HepG2 (cell line): ENCODE measurements around the gene ARHGAP5. TPM values are rescaled to one million over a fixed set of nuclear protein-coding genes. Genes with fewer than 3 reads are reported as not detected.

Experiments used
- CCAR2 ChIP-seq: fragments of 200-400 bp; formaldehyde crosslinking; optimal IDR thresholded peaks from 2 replicates; pipeline ENCODE3; 2018; ENCODE audit warnings: low read depth, mild to moderate bottlenecking, low read length, moderate library complexity
- DMTF1 ChIP-seq: sonication (generic); formaldehyde crosslinking; IDR thresholded peaks from 2 replicates; pipeline ENCODE4 v1.4.0; 2020; ENCODE audit warnings: mild to moderate bottlenecking, missing genetic modification reagents
- FOXK1 ChIP-seq: sonication (generic); formaldehyde crosslinking; IDR thresholded peaks from 2 replicates; pipeline ENCODE4 v1.4.0; 2020; ENCODE audit warnings: low read depth, missing genetic modification reagents, borderline replicate concordance
- IKZF5 ChIP-seq: IDR thresholded peaks from 2 replicates; pipeline ENCODE4 v1.6.1; 2018; ENCODE audit warnings: missing genetic modification reagents, mild to moderate bottlenecking, missing compliant biosample characterization
- NFKBIZ ChIP-seq: IDR thresholded peaks from 2 replicates; pipeline ENCODE4 v1.6.1; 2018; ENCODE audit warnings: missing genetic modification reagents, missing compliant biosample characterization
- PHF5A ChIP-seq: IDR thresholded peaks from one replicate; pipeline ENCODE4 v1.6.1; 2018; ENCODE audit warnings: low read depth, missing genetic modification reagents; ENCODE audit not compliant: unreplicated experiment
- SOX5 ChIP-seq: IDR thresholded peaks from 2 replicates; pipeline ENCODE4 v1.6.1; 2016; ENCODE audit warnings: borderline replicate concordance
- SRSF1 ChIP-seq: fragments of 200-400 bp; formaldehyde crosslinking; optimal IDR thresholded peaks from 2 replicates; pipeline ENCODE3; 2017; ENCODE audit warnings: mild to moderate bottlenecking, low read depth, low read length, moderate library complexity
- TEAD2 ChIP-seq: sonication (generic); formaldehyde crosslinking; IDR thresholded peaks from 2 replicates; pipeline ENCODE4 v1.9.0; 2021; ENCODE audit warnings: missing genetic modification reagents
- ZNF30 ChIP-seq: sonication (generic); formaldehyde crosslinking; IDR thresholded peaks from 2 replicates; pipeline ENCODE4 v1.5.0; 2020; ENCODE audit warnings: mild to moderate bottlenecking, missing genetic modification reagents
- ZNF549 ChIP-seq: sonication (generic); formaldehyde crosslinking; IDR thresholded peaks from 2 replicates; pipeline ENCODE4 v1.5.0; 2020; ENCODE audit warnings: missing genetic modification reagents
- ZNF556 ChIP-seq: sonication (generic); formaldehyde crosslinking; IDR thresholded peaks from 2 replicates; pipeline ENCODE4 v1.4.0; 2020; ENCODE audit warnings: mild to moderate bottlenecking, missing genetic modification reagents, borderline replicate concordance
- ZNF7 ChIP-seq: IDR thresholded peaks from 2 replicates; pipeline ENCODE4 v1.6.1; 2016; ENCODE audit warnings: missing biosample characterization, missing genetic modification reagents
- polyA plus RNA-seq, 8 experiments: library from polyadenylated mRNA; depleted of rRNA in 3 of 8; stranded (reverse) in 7 of 8; unstranded in 1 of 8; fragments of >200 nt; fragmentation: Illumina TruSeq in 4 of 8; extraction: Trizol in 4 of 8; gene quantifications; 2 replicates each; pipeline versions ENCODE4 v1.2.1 to v1.2.3, GENCODE V29; 2011 to 2016; ENCODE audit warnings: low read depth in 4 of 8, missing spikeins in 1 of 8, mixed read lengths in 1 of 8; ENCODE audit not compliant: insufficient read depth in 1 of 8
- total RNA-seq, 5 experiments: library from RNA; depleted of rRNA; stranded (reverse); fragments of >200 nt; fragmentation: Illumina TruSeq; extraction: Trizol; gene quantifications; 2 replicates each; pipeline ENCODE4 v1.2.3, GENCODE V29; 2016; ENCODE audit warnings: low read depth in 1 of 5

The ARHGAP5 gene
- total and polyA plus RNA-seq, 2 of the 13 experiments (the other 11 are each of a cell fraction or from before 2014, with no cell fraction given): 33.7 to 144 TPM

- TF ChIP-seq DMTF1 (CRISPR knock-in tag) (peak; percentile 95; the same call in 1 of the 2 replicates), FOXK1 (CRISPR knock-in tag) (peak; percentile 90), ZNF7 (CRISPR knock-in tag) (no peak), PHF5A (CRISPR knock-in tag) (peak; percentile 93), ZNF549 (CRISPR knock-in tag) (no peak; the same call in 1 of the 2 replicates), CCAR2 (no peak), ZNF556 (CRISPR knock-in tag) (peak; percentile 96), SRSF1 (peak; percentile 49), SOX5 (CRISPR knock-in tag) (peak; percentile 44; the same call in 1 of the 2 replicates), NFKBIZ (CRISPR knock-in tag) (peak; percentile 81), TEAD2 (peak; percentile 74; the same call in 1 of the 2 replicates), ZNF30 (CRISPR knock-in tag) (no peak), IKZF5 (CRISPR knock-in tag) (peak; percentile 90)
Measured at GRCh38 chr14:32202998-32203882, 126.1 kb downstream of the ARHGAP5 start, which contains the start of gene RNU6-8 (continued).
